Bone marrow (tissue), 2 donors: ENCODE data around the gene KCNN4.
A peak's percentile ranks its signal among the peaks of the same experiment; 100 is the strongest.
"Not testable (repeated sequence)": the region's sequence is repeated elsewhere in the genome, so short reads cannot be mapped to it uniquely, and the experiment has no call there.

Source experiments
- DNase-seq, 2 donors: peaks; one replicate each; lab custom pipeline; 2025; lab: John Stamatoyannopoulos, UW

Gene KCNN4

GRCh38 chr19:43798546-43799409, 18.0 kb upstream of the KCNN4 start:
- peak in 1 of 2 donors; percentile 27 for DNase-seq

- DNase-seq: no peak
These were observed 17.3 kb upstream of the KCNN4 start for GRCh38 chr19:43798026-43798545.

GRCh38 chr19:43797556-43797955, 16.8 kb upstream of the KCNN4 start:
- no peak for DNase-seq

DNA sequence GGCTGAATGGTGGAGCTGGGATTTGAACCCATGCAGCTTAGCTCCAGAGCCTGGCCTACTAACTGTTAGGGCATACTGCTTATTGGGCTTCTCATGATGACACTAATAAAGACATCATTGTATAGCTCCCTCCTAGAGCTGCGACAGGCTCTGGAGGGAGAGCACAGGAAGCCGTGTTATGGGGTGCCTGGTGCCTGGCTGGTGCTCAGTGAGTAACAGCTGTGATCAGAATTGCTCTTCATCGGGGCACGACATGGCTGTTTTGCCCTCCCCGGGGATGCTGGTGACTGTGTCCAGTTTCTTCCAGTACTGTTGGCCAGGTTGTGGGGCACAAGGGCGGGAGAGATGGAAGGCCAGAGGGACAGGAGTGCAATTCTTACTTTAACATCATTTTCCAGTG, 16.3 kb upstream of the KCNN4 start:
- DNase-seq: no peak

DNA sequence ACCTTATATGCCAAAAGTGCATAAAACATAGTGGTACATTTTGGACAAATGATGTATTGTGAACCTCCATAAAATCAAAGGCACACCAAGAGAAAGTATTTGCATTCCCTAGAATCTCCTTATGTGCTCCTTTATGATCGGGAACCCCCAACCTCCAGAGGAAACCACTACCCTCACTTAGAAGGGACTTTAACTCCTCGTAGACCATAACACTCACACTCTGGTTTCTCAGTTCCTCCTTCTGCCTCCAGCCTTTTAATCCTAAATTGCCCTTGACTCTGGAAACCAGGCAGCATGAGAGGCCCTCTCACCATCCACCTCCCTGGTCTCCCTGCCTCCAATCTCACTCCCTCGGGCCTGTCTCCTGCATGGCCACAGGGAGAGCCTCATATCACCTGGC, 9.8 kb upstream of the KCNN4 start:
- no peak for DNase-seq

DNA sequence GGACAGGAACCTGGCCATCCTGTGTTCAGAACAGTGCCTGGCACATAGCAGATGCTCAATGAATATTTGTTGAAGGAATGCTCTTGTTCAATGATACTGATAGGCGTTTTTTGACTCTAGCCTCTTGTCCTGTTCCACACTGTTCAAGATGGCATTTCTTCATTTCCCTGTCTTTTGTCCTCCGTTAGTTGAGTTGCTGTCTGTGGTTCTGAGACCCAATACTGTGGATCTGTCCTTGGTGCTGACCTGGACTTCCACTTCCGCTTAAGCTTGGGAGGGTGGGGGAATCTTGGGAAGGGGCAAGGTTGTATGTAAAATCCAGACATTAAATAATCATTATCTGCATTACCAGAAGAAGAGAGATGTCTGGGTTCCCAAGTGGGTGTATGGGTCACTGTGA, 8.3 kb upstream of the KCNN4 start:
- no peak for DNase-seq

- DNase-seq: no peak
These were observed 5.9 kb upstream of the KCNN4 start for GRCh38 chr19:43786665-43787064.

DNA sequence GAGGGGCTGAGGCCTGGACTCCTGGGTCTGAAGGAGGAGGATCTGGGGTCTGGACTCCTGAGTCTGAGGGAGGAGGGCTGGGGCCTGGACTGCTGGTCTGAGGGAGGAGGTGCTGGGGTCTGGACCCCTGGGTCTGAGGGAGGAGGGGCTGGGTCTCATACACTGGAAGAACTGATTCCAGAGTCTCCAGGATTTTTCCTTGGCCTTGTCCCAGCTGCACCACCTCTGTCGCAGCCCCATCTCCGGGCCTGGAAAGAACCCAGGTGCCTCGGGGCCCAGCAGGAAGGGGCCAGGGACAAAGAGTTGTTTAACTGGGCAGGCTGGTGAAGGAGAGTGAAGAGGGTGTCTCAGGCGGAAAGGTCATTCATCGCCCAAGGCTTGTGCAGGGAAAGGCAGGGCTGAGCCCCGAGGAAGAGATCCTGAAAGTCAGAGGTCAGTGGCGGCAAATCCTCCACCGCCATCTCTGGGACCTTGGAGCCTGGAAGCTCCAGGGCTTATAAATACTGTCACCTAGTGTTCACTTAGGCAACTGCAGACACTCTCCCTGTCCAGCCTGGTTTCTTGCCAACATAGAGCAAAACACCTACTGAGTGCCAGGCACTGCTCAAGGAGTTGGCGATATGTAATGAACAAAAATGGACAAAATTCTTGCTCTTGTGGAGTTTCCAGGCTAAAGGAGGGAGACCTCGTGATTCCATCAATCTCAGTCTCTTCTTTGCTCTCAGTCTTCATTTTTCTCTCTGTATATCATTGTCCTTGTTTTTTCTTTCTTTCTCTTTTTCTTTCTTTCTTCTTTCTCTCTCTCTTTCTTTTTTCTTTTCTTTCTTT, 4.4 kb upstream of the KCNN4 start:
- DNase-seq: peak; percentile 18 to 53

GRCh38 chr19:43784241-43784980, 3.6 kb upstream of the KCNN4 start:
- peak; percentile 32 to 58 for DNase-seq

DNA sequence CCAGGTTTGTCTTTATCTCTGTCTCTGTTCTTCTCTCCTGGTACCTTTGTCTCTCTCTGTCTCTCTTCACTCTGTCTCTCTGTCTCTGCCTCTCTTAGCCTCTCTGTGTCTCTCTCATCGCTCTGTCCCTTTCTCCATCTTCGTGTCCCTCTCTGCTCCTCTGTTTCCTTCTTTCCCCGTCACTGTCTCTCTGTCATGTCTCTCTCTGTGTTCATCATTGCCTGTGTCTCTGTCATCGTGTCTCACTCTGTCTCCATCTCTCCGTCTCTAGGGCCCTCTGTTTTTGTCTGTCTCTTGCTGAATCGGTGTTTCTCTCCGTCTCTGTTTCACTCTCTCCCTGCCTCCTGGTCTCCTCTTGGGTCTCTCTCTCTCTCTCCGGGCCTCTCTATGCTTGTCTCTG, 2.9 kb upstream of the KCNN4 start:
- no peak for DNase-seq

DNA sequence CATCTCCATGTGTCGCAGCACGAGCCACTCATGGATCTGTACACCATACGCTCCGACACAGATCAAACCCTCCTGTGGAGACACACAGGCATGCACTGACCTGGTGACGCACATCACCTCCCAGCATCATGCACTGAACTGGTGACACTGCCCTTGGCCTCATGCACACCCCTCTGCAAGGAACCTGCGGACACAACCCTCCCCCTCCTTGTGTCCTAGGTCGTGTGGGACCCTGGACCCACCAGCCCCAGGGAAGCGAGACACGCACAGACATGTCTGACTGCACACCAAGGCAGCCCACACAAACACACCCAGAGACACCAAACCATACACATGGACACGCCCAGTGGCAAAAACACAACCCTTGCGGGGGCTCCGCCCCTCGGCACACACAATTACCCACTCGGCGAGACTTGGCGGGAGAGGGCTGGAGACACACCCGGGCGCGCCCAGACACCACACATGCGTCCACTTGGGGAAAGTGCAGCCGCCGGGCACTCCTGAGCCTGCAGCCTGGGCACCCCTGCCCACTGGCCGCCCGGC, 2.0 kb upstream of the KCNN4 start:
- no peak for DNase-seq

DNA sequence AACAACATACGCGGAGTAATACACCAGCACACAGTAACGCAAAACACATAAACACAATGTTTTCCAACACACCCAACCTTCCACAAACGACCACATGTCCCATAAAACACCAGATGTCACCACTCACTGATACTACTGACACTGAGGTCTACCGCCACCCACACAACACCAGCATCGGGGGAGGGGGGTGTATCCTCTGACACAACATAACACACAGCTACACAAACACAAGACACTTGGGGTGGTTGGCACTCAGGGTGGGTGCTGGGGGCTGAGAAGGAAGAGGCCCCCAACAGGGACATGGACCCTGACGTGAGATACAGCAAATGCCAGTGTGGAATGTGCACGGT, 1.5 kb upstream of the KCNN4 start:
- no peak for DNase-seq

DNA sequence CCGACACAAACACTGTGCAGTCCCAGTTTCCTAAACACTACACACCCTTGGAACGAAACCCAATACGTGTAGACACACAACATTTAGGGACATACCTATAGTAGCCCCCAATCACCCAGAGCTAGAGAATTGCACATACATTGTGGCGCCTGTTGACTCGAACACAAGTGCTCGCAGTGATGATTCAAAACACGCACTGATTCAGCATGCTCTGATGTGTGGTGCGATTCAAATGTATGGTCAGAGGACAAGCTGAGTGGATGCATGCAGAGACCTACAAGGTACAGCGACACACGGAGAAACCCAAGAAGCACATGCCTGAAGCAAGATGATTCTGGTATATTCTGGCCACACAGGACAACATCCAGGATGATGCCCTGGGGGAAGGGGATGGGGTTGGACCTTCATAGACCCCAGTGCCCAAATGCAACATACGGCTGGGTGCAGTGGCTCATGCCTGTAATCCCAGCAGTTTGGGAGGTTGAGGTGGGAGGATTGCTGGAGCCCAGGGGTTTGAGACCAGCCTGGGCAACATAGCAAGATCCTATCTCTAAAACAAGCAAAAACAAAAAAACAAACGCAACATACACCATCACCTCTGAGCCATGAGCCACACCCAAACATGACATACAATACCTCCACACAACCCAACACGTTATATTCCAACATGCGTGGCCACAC, 997 bp upstream of the KCNN4 start:
- DNase-seq: no peak

DNA sequence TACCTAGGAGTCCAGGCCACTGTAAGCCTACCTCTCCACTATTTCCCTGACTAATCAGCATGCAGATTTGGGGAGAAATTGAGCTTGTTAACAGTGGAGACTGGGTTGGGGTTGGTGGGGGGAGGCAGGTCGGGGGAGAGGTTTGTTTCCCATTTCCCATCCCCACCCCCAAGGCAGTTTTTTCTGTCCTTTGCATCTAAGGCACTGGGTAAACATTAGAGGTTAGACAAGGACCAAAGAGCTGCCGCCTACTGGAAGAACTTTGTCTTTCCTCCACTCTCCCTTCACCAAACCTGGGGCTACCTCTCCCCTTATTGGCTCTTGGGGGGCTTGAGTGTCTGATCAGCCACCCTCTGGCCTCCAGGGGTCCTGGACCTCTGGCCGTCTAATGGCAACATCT, 953 bp downstream of the KCNN4 start:
- DNase-seq: no peak

DNA sequence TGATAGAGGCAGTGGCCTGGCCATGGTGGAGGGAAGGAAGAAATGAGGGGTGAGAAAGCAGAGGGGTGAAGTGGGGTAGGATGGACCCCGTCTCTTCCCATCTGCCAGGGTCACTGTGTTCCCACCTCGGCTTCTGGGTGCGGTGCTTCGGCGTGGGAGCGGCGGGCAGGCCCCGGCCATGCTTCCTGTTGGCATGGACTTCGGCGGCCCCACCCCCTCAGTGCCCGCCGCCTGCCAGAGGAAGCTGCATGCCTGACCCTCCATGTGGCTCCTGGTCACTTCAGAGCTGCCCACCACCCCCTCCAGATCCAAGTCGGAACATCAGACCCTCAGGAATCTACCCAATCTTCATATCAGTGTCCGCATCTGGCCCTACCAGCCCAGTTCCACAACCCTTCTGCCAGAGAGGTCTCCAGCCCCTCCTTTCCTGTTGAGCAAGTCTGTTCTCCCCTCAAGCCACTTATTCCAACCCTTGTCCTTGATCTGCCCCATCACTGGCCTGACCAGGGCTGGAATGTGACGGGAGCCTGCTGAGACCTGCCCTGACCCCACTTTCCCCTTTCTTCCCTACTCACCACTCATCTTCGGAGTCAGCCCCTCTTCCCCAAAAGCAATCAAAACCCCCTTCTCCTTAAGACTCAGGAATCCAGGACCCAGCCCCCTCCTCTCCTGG, 1.5 kb downstream of the KCNN4 start:
- no peak for DNase-seq

DNA sequence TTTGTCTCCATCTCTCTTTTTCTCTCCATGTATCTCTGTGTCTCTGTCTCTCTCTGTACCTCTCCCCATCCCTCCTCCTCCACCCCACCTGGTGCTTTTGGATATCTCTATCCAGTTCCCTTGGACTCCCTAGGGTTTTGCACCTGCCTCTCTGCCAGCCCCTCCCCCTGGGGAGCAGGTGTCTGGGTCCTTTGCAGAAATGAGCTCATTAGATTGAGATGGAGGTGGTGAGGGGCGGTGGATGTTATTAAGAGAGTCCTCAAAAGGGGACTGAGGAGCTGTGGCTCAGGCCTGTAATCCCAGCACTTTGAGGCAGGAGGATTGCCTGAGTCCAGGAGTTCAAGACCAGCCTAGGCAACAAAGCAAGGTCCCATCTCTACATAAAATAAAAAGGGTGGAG, 2.1 kb downstream of the KCNN4 start:
- DNase-seq: no peak

GRCh38 chr19:43777163-43777695, 3.5 kb downstream of the KCNN4 start:
- peak in 1 of 2 donors; percentile 91 for DNase-seq

- no peak for DNase-seq
These were observed 4.5 kb downstream of the KCNN4 start for GRCh38 chr19:43776286-43776685.

DNA sequence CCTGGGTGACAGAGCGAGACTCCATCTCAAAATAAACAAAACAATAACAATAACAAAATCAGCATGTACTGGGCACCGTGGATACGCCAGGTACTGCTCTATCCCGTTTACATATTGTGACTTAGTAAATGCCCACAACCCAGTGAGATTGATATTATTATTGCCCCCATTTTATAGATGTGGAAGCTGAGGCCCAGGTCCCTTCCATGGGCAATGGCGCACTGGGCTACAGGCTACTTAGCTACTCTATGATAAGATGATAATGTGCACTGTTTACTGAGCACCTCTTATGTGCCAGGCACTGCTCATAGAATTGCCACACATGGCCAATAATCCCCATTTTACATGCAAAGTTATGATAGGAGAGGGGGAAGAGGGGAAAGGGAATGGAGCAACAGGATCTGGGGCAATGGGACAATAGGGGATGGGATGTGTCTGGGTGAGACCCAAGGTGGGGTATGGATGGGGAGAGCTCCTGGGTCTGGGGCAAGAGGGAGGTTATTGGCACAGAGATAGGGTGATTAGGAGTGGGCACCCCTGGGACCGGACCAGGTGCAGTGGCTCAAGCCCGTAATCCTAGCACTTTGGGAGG, 5.4 kb downstream of the KCNN4 start:
- no peak for DNase-seq

- not testable (repeated sequence) for DNase-seq
These were observed 5.9 kb downstream of the KCNN4 start for GRCh38 chr19:43774940-43775258.
